T-helper 22 cell (primary cell): ENCODE results near the gene POLR3GL.

Experiments
- DNase-seq: peaks from one replicate; pipeline ENCODE4 v3.0.0-alpha.2; 2020; ENCODE audit warnings: low read depth

Gene POLR3GL

DNA sequence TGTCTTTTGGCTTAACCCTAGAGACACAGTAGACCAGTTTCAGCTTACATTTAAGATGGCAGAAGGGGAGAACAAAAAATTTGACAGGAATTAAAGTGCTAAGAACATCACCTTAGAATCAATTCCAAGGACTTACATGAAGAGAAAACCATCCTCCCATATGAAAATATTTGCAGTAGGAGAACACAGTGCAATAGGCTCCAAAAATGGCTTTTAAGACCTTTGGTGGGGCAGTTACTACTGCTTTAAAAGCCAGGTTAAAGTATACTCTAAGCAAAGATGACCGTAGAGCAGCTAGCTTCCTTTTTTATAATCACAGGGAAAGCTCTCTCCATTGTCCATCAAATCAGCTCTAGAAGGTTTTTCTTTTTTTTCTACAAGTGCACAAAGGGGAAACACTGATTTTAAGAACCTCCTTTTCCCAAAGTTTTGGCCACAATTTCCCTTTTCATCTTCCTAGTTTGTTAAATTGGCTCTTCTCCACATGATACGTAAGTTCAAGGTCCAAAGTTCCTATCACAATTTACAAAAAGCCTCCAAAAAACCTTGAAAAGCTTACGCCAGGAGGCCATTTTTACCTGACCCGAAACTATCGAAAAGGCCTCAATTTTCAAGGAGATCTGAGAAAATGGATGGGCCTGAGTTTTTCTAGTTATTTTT is 28.6 kb downstream of the POLR3GL start:
- DNase-seq: no peak

DNA sequence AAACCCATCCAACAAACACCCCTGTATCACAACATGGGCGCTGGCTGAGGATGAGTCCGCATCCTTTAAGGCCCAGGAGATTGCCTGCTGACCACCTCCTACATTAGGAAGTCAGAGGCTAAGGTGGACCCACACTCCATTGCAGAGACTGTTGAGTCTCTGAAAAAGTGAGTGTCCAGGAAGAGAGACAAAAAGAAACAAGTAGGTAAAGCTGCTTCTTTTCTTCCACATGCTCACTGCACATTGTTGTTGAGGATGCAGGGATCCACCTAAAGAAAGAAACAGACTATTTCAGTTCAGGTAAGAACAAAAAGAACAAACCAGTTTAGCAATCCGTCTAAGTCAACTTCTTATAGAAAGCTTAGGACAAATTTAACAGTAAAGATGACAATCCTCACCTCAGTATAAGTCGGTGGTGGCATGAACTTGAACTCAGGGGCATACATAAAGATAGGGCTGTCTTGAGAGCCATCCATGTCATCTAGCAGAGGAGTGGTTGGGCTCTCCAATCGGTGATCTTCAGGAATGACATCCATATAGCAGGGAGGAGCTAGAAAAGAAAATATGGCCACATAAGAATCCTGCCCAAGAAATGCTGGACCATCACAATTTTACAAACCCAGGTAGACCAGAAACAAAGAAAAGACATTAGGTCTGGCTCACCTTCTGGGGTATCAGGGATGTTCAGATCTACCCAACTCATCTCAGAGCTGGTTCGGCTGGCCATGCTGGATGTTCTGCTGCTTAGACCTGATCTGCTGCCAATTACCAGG is 29.3 kb downstream of the POLR3GL start:
- no peak for DNase-seq

DNA sequence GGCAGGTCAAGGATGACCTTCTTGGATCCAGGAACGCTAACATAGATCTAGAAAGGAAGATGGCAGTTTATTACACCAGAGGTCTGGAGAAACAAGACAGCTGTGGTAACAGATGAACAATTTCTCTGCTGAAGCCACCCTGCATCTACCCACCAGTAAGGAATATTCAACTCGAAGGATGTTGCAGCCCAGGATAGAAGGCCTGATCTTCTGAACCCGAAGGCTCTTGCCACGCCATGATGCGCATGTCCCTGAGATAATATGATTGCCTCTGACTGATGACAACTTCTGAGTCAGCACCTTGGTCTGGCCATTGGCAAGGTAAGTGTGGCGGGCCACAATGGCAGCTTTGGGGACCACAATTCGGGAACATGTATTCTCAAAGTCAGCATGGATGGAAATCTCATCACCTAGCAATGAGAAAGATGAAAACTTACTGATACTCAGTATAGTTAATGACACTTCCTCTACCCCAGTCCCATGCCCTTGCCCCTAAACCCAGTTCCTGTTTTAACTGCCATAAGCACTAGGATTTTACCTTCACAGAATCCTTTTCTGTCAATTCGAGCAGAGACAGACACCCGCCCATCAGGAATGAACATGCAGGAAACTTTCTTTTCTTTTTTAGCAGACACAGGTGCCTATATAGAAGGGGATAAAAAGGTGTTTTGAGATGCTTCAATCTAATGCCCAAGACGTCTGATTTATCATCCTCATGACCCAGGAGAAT is 30.1 kb downstream of the POLR3GL start:
- peak; percentile 21 for DNase-seq

DNA sequence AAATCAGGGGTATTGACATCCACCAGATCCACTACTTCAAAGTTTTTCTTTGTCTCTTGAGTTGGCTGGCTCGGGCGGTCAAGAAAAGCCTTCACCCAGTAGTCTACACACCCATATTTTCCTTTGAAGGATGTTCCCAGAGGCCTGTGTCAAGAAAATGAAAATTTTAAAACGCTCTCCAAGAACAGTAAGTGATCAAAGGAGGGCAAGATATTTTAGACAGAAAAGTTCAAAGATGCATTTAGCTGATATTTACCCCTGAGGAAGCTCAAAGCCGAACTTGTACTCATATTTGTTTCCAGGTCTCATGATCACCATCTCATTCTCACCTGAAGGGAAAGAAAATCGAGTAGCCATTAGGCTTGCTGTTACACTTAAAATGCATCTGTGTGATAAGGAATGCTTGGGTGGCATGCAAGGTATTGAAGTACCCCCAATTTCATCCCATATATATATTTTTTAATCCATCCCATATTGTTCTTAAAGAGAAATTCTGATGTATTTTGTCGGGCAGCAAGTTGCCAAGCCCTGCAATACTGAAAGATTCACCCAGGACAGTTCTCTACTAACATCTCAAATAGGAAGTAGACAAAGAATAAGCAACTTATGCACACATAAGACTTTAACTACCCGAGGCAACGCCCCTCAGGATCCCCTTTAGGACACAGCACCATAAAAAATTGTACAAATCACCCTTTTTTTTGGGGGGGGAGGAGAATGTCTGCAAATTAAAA is 30.8 kb downstream of the POLR3GL start:
- no peak for DNase-seq

DNA sequence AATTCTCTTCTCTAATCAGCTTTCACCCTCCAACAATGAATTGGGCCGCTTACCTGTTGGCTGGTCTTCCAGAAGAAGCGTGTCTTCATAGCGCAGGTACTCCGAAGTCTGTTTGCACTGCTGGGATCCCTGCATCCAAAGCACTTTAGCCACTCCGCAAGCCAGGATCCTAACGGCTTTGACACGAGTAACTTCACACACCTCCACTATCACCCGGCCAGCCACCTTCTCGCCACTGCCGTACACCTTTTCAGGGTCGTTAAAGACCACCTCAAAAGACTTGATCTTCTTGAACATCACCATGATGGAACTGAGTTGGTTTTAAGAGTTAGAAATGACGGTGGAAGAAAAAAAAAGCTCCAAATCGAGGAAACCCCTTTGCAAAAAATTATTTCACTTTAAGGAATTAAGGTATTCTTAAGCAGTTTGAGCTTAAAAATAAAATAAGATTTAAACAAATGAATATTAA is 31.5 kb downstream of the POLR3GL start:
- DNase-seq: no peak

DNA sequence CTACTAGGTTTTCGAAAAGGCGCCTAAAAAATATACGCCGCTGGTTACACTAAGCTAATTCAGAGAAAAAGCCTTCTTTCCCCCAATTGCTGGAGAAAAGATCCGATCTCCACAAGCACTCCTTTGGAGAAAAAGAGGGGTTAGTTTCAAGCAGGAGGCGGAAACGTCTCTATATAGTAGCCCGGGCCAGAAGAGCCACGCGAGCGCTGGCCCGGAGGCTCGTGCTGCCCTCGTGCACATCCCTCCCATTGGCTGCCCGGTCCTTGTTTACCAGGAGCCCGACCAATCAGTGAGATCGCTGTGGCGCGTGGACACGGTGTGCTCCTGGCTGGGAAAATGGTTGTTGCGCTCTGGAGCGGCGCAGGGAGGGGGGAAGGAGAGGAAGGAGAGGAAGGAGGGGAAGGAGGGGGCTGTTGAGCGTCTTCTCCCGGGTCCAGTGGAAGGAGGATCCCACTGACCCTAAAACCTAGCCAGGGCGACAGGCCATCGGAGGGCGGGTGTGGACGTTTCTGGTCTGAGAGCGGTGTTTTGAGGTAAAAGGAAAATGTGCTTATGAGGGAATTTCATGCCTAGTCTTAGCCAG is 32.0 kb downstream of the POLR3GL start, which contains the start of gene TXNIP:
Gene TXNIP, minus strand, starts transcription at position 147 of the 583 bp plus-strand sequence. CDS start 313 bp downstream, outside the sequence.
- DNase-seq: peak; percentile 87

DNA sequence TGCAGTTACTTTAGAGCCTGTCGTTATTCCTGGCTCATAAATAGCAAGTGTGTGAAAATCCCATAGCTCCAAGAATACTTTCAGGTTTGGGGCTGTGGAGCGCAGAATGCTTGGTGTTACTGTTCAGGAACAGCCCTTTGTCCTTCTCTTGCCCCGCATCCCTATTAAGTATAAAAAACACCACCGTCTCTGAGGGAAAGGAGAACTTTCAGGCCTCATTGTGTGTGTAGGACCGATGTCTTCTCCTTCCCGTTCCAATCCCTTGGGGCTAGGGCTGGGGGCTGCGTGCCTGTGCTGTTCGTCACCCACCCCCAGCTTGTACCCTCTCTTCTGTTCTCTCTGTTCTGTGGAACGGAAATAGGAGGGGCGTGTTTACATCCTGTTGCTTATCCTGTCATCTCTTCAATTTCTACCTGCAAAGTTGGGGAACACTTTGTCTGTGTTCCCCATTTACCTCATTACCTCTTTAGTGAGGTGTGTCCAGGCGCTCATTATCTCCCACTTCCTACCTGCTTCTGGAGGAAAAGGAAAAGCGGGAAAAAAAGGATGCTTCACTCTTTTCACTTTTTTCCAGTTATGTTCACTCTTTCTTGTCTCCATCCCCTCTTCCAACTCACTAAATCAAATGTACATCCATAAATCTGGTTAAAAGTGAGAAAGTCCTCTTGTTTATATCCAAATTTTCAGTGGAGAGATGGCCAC is 32.7 kb downstream of the POLR3GL start:
- DNase-seq: peak; percentile 57

DNA sequence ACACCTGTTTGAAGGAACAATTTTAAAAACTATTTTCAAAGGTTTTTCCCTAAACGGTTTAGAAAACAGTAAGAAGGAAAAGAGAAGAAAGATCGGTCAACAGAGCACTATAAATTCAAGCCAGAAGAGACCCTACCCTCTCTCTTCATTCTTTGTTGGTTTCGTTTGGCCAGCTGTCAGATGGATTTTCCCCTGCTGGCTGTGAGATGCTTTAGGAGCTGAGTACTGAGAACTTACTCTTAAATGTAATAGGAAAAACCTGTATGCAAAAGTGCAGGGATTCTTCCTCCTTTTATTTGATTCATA is 33.2 kb downstream of the POLR3GL start:
- no peak for DNase-seq

DNA sequence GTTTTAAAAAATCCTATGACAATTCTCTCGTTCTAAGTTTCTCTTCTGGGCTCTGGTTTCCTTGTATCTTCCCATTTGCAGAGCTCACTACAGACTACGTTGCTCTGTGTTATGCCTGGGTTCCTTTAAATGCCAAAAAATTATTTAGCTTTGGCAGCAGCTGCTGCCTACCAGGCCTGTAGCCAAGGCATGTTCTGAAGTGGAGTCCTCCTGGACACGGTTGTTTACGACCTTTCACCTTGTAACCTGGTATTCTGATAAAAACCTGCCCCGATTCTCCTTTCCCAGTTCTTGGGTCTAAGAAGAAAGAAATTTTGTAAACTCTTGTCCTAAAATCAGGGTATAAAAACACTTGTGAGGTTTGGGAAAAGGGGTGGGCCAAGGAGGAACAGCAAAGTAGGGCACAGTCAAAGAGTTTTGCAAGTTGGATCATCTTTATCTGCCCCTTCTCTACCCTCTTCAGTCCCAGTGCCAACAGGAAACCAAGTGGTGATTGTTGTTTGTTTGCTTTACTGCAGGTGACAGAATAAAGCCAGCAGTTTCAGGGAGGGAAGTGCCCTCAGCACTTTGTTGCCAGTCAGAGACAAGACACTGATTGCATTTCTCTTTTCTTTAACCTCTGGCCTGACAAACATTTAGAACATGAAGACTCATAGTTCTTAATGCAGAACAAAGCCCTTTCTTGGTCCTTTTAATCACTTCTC is 35.0 kb downstream of the POLR3GL start:
- DNase-seq: peak; percentile 25

DNA sequence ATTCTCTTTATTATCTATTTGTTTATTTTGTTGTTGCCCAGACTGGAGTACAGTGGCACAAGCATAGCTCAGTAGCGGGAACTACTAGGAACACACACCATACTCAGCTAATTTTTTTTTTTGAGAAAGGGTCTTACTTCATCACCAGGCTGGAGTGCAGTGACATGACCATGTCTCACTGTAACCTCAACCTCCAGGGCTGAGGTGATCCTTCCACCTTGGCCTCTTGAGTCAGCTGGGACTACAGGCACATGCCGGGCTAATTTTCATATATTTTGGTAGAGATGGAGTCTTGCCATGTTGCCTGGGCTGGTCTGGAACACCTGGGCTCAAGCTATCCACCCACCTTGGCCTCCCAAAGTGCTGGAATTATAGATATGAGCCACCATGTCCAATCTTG is 37.2 kb downstream of the POLR3GL start:
- DNase-seq: no peak

DNA sequence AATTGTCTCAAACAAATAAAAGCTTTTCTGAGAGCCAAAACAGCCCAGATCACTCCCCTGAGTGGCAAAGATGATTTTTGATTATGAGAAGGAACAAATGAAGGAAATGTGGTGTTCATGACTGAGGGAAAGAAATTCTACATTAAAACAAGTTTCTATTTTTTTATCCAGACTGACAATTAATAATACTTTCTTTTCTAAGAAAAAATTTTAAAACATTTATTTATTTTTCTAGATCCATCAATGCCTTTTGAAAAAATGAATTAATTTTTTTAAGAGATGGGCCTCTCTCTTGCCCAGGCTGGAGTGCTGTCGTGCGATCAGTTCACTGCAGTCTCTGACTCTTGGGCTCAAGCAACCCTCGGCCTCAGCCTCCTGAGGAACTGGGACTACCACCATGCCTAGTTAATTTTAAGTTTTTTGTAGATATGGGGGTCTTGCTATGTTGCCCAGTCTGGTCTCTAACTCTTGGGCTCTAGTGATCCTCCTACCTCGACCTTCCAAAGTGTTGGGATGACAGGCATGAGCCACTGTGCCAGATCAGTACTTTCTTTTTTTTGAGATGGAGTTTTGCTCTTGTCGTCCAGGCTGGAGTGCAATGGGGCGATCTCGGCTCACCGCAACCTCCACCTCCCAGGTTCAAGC is 43.1 kb downstream of the POLR3GL start:
- DNase-seq: no peak

DNA sequence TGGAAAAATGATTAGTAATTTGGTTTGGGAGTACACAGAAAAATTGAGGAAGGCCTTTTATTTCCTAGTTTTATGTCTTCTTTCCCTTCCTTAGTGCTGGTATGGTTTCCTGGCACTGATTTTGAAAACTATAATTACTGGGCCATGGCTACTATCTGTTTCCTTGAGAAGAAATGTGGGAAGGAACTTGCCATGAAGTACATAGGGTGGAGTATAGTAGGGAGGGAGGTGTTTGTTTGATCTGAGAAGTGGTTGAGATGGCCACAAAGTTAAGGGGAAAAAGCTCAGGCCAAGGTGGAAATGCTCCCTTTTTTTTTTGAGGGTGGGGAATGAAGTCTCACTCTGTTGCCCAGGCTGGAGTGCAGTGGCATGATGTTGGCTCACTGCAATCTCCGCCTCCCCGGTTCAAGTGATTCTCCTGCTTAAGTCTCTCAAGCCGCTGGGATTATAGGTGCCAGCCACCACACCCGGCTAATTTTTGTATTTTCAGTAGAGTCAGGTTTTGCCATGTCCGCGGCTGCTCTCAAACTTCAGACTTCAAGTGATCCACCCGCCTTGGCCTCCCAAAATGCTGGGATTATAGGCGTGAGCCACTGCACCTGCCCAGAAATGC is 45.7 kb downstream of the POLR3GL start:
- DNase-seq: no peak

DNA sequence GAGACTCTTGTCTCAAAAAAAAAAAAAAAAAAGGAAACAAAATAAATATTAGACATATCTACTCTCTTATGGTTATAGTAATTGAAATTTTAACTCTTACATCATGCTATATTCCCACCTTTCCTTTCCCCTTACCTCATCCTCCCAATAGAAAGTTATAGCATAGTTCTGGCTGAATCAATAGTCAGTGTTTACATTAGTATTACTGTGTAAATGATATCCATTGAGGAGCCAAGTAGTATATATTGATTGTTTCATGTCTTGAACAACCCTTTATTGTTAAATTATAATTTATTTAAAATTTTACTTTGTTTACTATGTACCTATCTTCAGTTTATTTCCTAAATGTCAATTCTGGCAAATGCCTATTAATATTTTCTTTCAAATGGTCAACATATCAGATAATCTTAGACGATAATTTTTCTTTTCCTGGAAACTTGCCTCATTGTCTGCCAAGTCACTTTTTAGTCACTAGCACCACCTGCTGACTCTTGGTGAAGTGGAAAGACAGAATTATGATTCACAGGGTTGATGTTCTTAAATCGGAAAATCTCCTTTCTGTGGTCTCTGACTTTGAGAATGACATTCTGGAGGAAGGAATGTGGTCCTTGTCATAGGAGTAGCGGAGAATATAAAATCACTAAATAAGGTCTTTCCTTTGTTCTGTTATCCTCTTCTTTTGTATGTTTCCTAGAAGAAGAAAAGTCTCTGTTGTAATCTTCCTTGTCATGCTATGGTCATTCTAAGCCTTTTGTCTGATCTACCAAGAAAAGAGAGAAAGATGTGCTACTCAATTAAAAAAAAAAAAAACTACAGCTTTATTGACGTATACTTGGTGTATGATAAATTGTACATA is 48.4 kb downstream of the POLR3GL start:
- peak; percentile 24 for DNase-seq

DNA sequence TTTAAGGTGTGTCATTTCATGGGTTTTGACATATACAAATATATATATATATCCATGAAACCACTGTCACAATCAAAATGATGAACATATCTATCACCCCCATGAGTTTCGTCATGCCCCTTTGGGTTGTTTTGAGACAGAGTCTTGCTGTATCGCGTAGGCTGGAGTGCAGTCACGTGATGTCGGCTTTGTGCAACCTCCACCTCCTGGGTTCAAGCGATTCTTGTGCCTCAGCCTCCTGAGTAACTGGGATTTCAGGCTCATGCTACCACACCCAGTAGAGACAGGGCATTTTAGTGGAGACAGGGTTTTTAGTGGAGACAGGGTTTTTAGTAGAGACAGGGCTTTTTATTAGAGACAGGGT is 49.1 kb downstream of the POLR3GL start:
- no peak for DNase-seq

DNA sequence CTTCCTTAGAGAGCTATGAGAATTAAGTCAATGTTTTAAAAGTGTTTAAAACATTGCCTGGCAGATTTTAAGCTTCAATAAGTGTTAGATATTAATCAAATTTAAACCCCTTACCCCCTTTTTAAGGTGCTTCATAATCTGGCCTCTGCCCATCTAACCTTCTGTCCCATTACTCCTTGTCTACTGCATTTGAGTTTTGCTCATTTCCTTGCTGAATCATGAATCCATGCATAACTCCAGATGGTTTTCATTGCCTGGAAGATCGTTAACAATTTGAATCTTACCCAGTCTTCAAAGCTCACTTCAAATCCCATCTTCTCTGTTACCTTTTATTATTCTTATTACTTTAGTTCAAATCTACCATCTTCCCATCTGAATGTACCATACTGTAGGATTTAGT is 52.4 kb downstream of the POLR3GL start:
- DNase-seq: no peak

DNA sequence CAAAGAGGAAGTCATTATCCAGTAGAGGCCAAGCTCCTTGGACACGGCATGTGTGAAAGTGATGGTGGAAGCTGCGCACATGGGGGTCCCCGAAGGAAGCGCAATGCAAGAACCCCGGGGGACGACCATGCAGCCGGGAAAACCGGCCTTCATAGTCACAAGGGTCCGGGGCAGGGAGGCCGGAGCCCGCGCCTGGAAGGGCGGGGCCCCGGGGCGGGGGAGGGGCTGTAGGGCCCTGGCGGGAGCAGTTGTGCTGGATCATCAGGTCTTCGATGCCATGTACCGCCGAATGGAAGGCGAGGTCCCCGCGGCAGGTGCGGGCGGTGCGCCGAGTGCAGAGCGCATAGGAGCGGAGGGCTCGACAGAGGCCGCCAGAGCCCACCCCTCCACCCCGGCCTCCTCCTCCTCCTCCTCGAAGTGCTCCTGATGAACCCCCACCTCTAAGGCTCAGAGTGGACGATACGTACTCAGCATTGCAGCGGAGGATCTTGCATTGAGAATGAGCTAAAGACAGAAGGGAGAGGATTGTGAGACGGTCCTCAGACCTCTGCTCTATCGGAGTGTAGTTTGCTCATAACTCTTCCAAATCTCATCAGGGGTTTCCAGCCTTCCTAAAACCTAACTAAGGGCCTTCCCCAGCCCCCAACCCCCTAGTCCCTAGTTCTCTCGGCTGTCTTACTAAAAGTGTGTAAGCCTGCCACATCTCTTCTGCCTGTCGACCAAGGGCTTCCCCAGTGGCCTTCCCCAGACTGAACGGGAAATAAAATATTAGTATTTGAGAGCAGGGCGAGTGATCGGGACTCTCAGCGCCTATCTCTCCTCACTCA is 55.0 kb downstream of the POLR3GL start:
- DNase-seq: no peak

DNA sequence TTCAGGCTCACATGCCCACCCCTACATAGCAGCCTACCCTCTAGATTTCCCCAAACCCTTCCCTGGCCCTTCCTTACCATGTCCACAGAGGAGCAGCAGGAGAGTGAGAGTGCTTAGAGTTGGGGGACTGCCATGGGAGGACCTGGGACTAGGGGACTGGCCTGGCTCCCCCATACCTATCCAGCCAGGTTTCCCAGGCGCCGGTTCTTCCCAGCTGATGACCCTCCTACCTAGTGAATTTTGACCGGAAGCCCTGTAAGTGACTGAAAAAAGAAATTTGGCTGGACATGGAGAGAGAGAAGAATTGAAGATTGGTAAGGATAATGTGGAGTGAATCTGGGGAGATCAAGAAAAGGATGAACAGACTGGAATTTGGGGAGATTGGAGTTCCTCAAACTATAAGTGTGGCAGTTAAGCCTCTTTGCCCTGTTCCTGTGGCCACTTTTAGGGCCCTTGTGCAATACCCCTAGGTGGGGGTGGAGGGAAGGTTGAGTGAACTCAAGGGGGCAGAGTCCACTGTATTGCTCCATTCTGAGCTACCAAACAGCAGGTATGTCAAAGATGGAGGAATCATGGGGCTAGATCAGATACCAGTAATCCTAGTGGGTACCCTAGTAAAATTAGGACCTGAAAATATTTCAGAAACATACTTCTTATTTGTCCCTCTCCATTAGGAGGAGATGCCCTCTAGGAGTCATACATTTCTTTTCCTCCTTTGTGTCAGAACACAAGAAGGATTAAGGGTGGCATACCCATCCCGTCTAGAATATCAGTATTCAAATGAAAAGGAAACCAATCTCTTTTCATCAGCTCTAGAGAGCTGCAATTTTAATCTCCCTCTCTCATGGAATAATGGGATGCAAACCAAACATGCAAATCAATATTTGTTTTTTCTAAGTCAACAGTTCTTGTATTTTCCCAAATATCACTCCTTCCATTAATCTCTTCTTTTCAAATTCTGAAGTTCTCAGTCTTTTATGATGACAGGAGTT is 55.9 kb downstream of the POLR3GL start:
- DNase-seq: no peak
